H9 (cell line): ENCODE data around the gene CIAO1. TPM values are rescaled to one million over a fixed set of nuclear protein-coding genes. Genes with fewer than 3 reads are reported as not detected.

Experiments used
- DNase-seq: peaks from one replicate; pipeline ENCODE4 v3.0.0-alpha.2; 2017
- H2AFZ ChIP-seq: one replicate; pipeline ENCODE4 v1.6.1; 2013; ENCODE audit warnings: mild to moderate bottlenecking, low read length, control low read depth, moderate library complexity
- H2AK5ac ChIP-seq: 2 replicates; pipeline ENCODE4 v1.6.1; 2013; ENCODE audit warnings: low read length, control low read depth, mixed read lengths; ENCODE audit not compliant: insufficient read length
- H2BK120ac ChIP-seq: one replicate; pipeline ENCODE4 v1.6.1; 2013; ENCODE audit warnings: low read depth, mild to moderate bottlenecking, low read length, control low read depth, inconsistent platforms; ENCODE audit not compliant: poor library complexity, severe bottlenecking
- H2BK12ac ChIP-seq: 2 replicates; pipeline ENCODE4 v1.6.1; 2013; ENCODE audit warnings: low read length, control low read depth, mixed read lengths, low read depth; ENCODE audit not compliant: insufficient read length
- H2BK15ac ChIP-seq: 2 replicates; pipeline ENCODE4 v1.6.1; 2013; ENCODE audit warnings: low read depth, low read length, control low read depth
- H2BK20ac ChIP-seq: one replicate; pipeline ENCODE4 v1.6.1; 2013; ENCODE audit warnings: low read depth, mild to moderate bottlenecking, low read length, control low read depth, inconsistent platforms; ENCODE audit not compliant: poor library complexity, severe bottlenecking
- H2BK5ac ChIP-seq: 2 replicates; pipeline ENCODE4 v1.6.1; 2013; ENCODE audit warnings: low read length, control low read depth, mixed read lengths; ENCODE audit not compliant: insufficient read length
- H3K14ac ChIP-seq: 2 replicates; pipeline ENCODE4 v1.6.1; 2013; ENCODE audit warnings: low read length, control low read depth; ENCODE audit not compliant: insufficient read depth
- H3K18ac ChIP-seq: 2 replicates; pipeline ENCODE4 v1.6.1; 2013; ENCODE audit warnings: low read depth, mild to moderate bottlenecking, mixed read lengths, low read length, control low read depth; ENCODE audit not compliant: insufficient read length
- H3K23ac ChIP-seq: 2 replicates; pipeline ENCODE4 v1.6.1; 2013; ENCODE audit warnings: low read length, control low read depth, mixed read lengths, low read depth; ENCODE audit not compliant: insufficient read length
- H3K23me2 ChIP-seq: 2 replicates; pipeline ENCODE4 v1.6.1; 2013; ENCODE audit warnings: low read depth, mild to moderate bottlenecking, mixed read lengths, low read length, control low read depth; ENCODE audit not compliant: insufficient read length, poor library complexity, severe bottlenecking
- H3K27ac ChIP-seq: 2 replicates; pipeline ENCODE4 v1.5.1; 2013; ENCODE audit warnings: low read length, control low read depth, mixed read lengths, low read depth; ENCODE audit not compliant: insufficient read length
- H3K27me3 ChIP-seq: 2 replicates; pipeline ENCODE4 v1.6.1; 2013; ENCODE audit warnings: low read length, control low read depth, inconsistent platforms; ENCODE audit not compliant: insufficient read depth
- H3K4ac ChIP-seq: 2 replicates; pipeline ENCODE4 v1.6.1; 2013; ENCODE audit warnings: low read depth, mild to moderate bottlenecking, control low read depth, inconsistent platforms, low read length, moderate library complexity
- H3K4me1 ChIP-seq: 2 replicates; pipeline ENCODE4 v1.6.1; 2013; ENCODE audit warnings: low read length, control low read depth, inconsistent platforms; ENCODE audit not compliant: insufficient read depth
- H3K4me2 ChIP-seq: 2 replicates; pipeline ENCODE4 v1.6.1; 2013; ENCODE audit warnings: low read length, control low read depth, mixed read lengths; ENCODE audit not compliant: insufficient read length, insufficient read depth
- H3K56ac ChIP-seq: 2 replicates; pipeline ENCODE4 v1.6.1; 2013; ENCODE audit warnings: low read depth, mild to moderate bottlenecking, mixed read lengths, low read length, control low read depth; ENCODE audit not compliant: insufficient read length
- H3K79me1 ChIP-seq: 2 replicates; pipeline ENCODE4 v1.6.1; 2013; ENCODE audit warnings: low read depth, mild to moderate bottlenecking, moderate library complexity, low read length, control low read depth, inconsistent platforms; ENCODE audit not compliant: insufficient read depth, poor library complexity, severe bottlenecking
- H3K79me2 ChIP-seq: 2 replicates; pipeline ENCODE4 v1.6.1; 2013; ENCODE audit warnings: low read length, control low read depth, inconsistent platforms; ENCODE audit not compliant: insufficient read depth
- H3K9ac ChIP-seq: 2 replicates; pipeline ENCODE4 v1.6.1; 2013; ENCODE audit warnings: low read length, control low read depth, mixed read lengths; ENCODE audit not compliant: insufficient read length; ENCODE audit errors: extremely low read depth
- H3K9me3 ChIP-seq: one replicate; pipeline ENCODE4 v1.6.1; 2013; ENCODE audit warnings: low read depth, low read length, inconsistent platforms; ENCODE audit not compliant: control insufficient read depth
- H3T11ph ChIP-seq: one replicate; pipeline ENCODE4 v1.6.1; 2013; ENCODE audit warnings: mild to moderate bottlenecking, low read length, control low read depth, inconsistent platforms
- H4K20me1 ChIP-seq: one replicate; pipeline ENCODE4 v1.6.1; 2013; ENCODE audit not compliant: control insufficient read depth, insufficient read length, insufficient read depth
- H4K5ac ChIP-seq: 2 replicates; pipeline ENCODE4 v1.6.1; 2013; ENCODE audit warnings: low read depth, mild to moderate bottlenecking, mixed read lengths, low read length, control low read depth; ENCODE audit not compliant: insufficient read length
- H4K8ac ChIP-seq: replicated peaks from 2 replicates; pipeline ENCODE4 v1.6.1; 2013; ENCODE audit warnings: low read length, control low read depth, mixed read lengths, low read depth; ENCODE audit not compliant: insufficient read length
- H4K91ac ChIP-seq: 2 replicates; pipeline ENCODE4 v1.6.1; 2013; ENCODE audit warnings: low read depth, mild to moderate bottlenecking, moderate library complexity, mixed read lengths, low read length, control low read depth; ENCODE audit not compliant: insufficient read length
- H3K27ac Mint-ChIP-seq, 3 experiments: 2 replicates in 2 of 3; 3 replicates in 1 of 3; pipeline ENCODE4 v1.8.0; 2020 to 2021; ENCODE audit warnings: mixed read lengths in 3 of 3, mild to moderate bottlenecking in 1 of 3, moderate library complexity in 1 of 3
- H3K27me3 Mint-ChIP-seq: 2 replicates; pipeline ENCODE4 v1.8.0; 2021; ENCODE audit warnings: low read depth, mild to moderate bottlenecking, moderate library complexity, mixed read lengths
- H3K36me3 Mint-ChIP-seq, 3 experiments: 2 replicates in 2 of 3; 3 replicates in 1 of 3; pipeline ENCODE4 v1.8.0; 2020 to 2021; ENCODE audit warnings: low read depth in 3 of 3, mixed read lengths in 3 of 3; ENCODE audit not compliant: insufficient read depth in 1 of 3
- H3K4me1 Mint-ChIP-seq, 2 experiments: 2 replicates each; pipeline ENCODE4 v1.8.0; 2020; ENCODE audit warnings: mixed read lengths in 2 of 2
- H3K4me3 Mint-ChIP-seq, 2 experiments: 2 replicates in 1 of 2; 3 replicates in 1 of 2; pipeline ENCODE4 v1.8.0; 2020 to 2021; ENCODE audit warnings: mild to moderate bottlenecking in 2 of 2, mixed read lengths in 2 of 2, moderate library complexity in 1 of 2
- H3K9me3 Mint-ChIP-seq, 2 experiments: 2 replicates in 1 of 2; 3 replicates in 1 of 2; pipeline ENCODE4 v1.8.0; 2020; ENCODE audit warnings: mild to moderate bottlenecking in 2 of 2, mixed read lengths in 2 of 2, moderate library complexity in 1 of 2
- CTCF ChIP-seq: fragments of 200-600 bp; sonication (generic); conservative IDR thresholded peaks from 3 replicates; pipeline ENCODE4 v1.8.0; 2021; ENCODE audit warnings: antibody characterized with exemption, mild to moderate bottlenecking
- total RNA-seq: library from RNA; stranded (reverse); gene quantifications from 2 replicates; pipeline ENCODE4 v1.2.1, GENCODE V29; 2021

The CIAO1 gene
- total RNA-seq, 1 experiment from 2014 or later: 67.6 TPM

- no peaks in the 10 kb centered on the region for H3K79me1 ChIP-seq
- H2BK5ac ChIP-seq: no peak overlapping the region
- no peak for DNase-seq
- no peak overlapping the region for H3K4me3 Mint-ChIP-seq
- no peak overlapping the region for H3K27ac Mint-ChIP-seq
- H3T11ph ChIP-seq: no peak overlapping the region
- no peaks in the 10 kb centered on the region for H4K20me1 ChIP-seq
- no peak overlapping the region for H3K4ac ChIP-seq
- H3K4me2 ChIP-seq: no peak overlapping the region
- H4K8ac ChIP-seq: no peak overlapping the region
- H3K9ac ChIP-seq: no peak overlapping the region
- no peak overlapping the region for H2BK120ac ChIP-seq
- no peaks in the 10 kb centered on the region; a peak in 1 of 7 replicates for H3K36me3 Mint-ChIP-seq
- H2BK15ac ChIP-seq: no peak overlapping the region
- H2AK5ac ChIP-seq: no peak overlapping the region
- no peak overlapping the region for H2BK12ac ChIP-seq
- no peak overlapping the region for H3K14ac ChIP-seq
- no peak for TF ChIP-seq CTCF
- no peak overlapping the region for H2AFZ ChIP-seq
- H3K4me1 ChIP-seq: no peaks in the 10 kb centered on the region
- no peaks in the 10 kb centered on the region; a peak in 1 of 5 replicates for H3K9me3 Mint-ChIP-seq
- H4K91ac ChIP-seq: no peak overlapping the region
- H3K23me2 ChIP-seq: peaks cover 11% of the 10 kb centered on the region
- H3K56ac ChIP-seq: no peak overlapping the region
- no peak overlapping the region for H4K5ac ChIP-seq
- H3K18ac ChIP-seq: no peak overlapping the region
- H2BK20ac ChIP-seq: no peak overlapping the region
- no peaks in the 10 kb centered on the region for H3K9me3 ChIP-seq
- no peaks in the 10 kb centered on the region for H3K79me2 ChIP-seq
- peaks cover 13% of the 10 kb centered on the region; the same call in 1 of the 2 replicates for H3K27me3 ChIP-seq
- no peak overlapping the region for H3K27ac ChIP-seq
- peaks cover 59% of the 10 kb centered on the region for H3K27me3 Mint-ChIP-seq
- no peak overlapping the region for H3K23ac ChIP-seq
- H3K4me1 Mint-ChIP-seq: peaks cover 8 to 10% of the 10 kb centered on the region in 2 experiments
These were observed 51.0 kb downstream of the CIAO1 start for GRCh38 chr2:96316999-96317398.
